Fibroblast of the aortic adventitia (primary cell): ENCODE results near the gene IFTAP. TPM values are rescaled to one million over a fixed set of nuclear protein-coding genes. Genes with fewer than 3 reads are reported as not detected.

Source experiments
- DNase-seq: peaks from one replicate; pipeline ENCODE4 v3.0.0-alpha.2; 2010; ENCODE audit warnings: low read depth
- H3K4me3 ChIP-seq: 2 replicates; pipeline ENCODE4 v1.5.1; 2011; ENCODE audit warnings: low read depth, mild to moderate bottlenecking, control low read depth, low read length, moderate library complexity
- total RNA-seq: library from RNA; depleted of rRNA; stranded (reverse); fragments of >200 nt; gene quantifications from 2 replicates; pipeline ENCODE4 v1.2.3, GENCODE V29; 2012; ENCODE audit warnings: low replicate concordance
- TF ChIP-seq, protein P1 (sequence below): IDR thresholded peaks from 2 replicates; pipeline ENCODE4 v1.5.1; 2011; ENCODE audit warnings: mild to moderate bottlenecking, low read length, control low read depth, inconsistent platforms; ENCODE audit not compliant: insufficient read depth

IFTAP gene
- total RNA-seq, 1 donor = 43.8 TPM

DNA sequence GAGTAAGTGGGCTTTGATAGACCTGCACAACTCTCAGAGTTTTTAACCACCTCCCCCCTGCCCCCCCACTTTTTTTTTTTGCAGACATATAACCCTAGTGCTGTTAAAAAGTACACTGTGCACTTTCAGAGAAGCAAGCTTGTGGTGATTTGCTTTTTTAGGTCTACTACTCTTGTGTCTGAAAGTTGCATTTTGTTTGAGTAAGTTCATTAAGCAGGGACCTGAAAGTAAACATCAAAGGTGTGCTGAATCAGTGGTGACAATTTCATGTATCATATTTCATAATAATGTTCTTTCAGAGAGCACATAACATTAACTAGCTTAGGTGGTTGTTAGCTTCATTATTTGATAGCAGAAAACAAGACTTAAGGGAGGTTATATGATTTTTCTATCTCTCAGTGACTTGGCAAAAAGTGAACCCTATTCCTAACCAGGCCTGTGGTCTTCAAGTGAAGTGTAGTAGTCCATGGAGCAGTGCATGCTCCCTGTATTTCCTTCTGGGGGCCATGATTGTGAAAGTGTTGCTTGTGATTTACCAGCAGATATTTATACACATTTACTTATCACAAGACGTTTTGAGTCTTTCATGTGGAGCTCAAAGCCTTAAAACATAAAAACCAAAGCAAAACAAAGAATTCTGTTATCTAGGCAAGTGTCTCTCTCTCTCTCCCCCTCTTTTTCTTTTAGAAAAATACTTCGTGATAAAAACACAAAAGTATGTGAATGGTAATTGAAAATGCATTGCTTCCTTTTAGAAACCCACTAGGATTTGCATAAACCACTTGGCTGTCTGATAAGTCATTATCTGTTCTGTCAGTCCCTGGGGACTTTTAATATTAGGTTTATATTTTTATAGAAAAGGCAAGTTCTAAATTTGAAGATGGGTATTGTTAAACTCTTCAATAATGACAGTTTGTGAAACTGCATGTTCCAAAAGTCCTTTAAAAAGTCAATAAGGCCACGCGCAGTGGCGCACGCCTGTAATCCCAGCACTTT, 11.2 kb downstream of the IFTAP start:
- no peak overlapping the region for H3K4me3 ChIP-seq

GRCh38 chr11:36608491-36609199, 14.3 kb downstream of the IFTAP start:
- no peak overlapping the region for H3K4me3 ChIP-seq
- TF ChIP-seq, protein P1, sequence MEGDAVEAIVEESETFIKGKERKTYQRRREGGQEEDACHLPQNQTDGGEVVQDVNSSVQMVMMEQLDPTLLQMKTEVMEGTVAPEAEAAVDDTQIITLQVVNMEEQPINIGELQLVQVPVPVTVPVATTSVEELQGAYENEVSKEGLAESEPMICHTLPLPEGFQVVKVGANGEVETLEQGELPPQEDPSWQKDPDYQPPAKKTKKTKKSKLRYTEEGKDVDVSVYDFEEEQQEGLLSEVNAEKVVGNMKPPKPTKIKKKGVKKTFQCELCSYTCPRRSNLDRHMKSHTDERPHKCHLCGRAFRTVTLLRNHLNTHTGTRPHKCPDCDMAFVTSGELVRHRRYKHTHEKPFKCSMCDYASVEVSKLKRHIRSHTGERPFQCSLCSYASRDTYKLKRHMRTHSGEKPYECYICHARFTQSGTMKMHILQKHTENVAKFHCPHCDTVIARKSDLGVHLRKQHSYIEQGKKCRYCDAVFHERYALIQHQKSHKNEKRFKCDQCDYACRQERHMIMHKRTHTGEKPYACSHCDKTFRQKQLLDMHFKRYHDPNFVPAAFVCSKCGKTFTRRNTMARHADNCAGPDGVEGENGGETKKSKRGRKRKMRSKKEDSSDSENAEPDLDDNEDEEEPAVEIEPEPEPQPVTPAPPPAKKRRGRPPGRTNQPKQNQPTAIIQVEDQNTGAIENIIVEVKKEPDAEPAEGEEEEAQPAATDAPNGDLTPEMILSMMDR = no peak
- DNase-seq = no peak

More for the DNA sequence above, 11.2 kb downstream of the IFTAP start:
- no peak for DNase-seq
- TF ChIP-seq, protein P1 = no peak

DNA sequence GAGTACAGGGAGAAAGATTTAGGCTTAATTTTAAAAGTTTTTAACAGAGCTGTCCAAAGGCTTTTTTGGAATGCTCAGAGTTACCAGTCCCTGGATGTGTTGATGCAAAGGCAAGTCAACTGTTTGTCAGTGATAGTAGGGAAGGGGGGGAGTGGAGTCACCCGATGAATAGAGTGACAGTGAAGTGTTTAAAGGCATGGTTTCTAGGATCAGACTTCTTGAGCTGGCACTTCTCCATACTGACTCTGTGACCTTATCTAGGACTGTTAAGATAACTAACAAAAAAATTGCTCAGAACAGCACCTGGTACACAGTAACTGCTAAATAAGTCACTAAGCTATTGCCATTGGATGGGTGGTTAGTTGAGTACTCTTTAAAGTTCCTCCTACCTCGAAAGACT, 15.1 kb downstream of the IFTAP start:
- TF ChIP-seq, protein P1 = no peak
- no peak overlapping the region for H3K4me3 ChIP-seq
- DNase-seq = no peak

DNA sequence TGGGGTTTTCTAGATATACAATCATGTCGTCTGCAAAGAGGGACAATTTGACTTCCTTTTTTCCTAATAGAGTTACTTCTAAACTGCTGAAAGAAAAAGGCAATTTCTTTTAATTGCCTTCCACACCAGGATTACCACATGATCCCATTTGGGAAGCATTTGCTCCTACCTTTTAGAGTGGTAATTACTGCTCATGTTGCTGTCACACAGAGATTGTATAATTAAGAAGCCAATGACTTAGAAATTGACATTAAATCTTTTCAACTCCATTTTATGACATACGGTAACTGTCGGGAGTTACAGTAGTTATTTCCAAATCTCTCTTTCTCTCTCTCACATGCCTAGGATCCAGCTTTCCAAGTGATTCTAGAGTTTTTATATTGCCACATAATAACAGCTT, 21.5 kb downstream of the IFTAP start:
- DNase-seq = no peak
- TF ChIP-seq, protein P1 = no peak
- H3K4me3 ChIP-seq = no peak overlapping the region

- TF ChIP-seq, protein P1 = no peak
- no peak for DNase-seq
- no peak overlapping the region for H3K4me3 ChIP-seq
Observed at GRCh38 chr11:36617543-36618362, 23.5 kb downstream of the IFTAP start.

- H3K4me3 ChIP-seq = no peak overlapping the region
- TF ChIP-seq, protein P1 = no peak
- no peak for DNase-seq
Observed at GRCh38 chr11:36618363-36619047, 24.2 kb downstream of the IFTAP start.
